NT2/D1 (cell line): Measurements from ENCODE around the gene SLC33A1.

Experiments
- SUZ12 ChIP-seq: IDR thresholded peaks from 2 replicates; pipeline ENCODE4 v1.6.1; 2011; ENCODE audit not compliant: insufficient read length, insufficient read depth; ENCODE audit errors: extremely low read depth
- YY1 ChIP-seq: IDR thresholded peaks from 2 replicates; pipeline ENCODE4 v1.6.1; 2011; ENCODE audit not compliant: insufficient read length, insufficient read depth
- ZNF274 ChIP-seq: IDR thresholded peaks from 2 replicates; pipeline ENCODE4 v1.6.1; 2011; ENCODE audit warnings: mild to moderate bottlenecking, low read depth, low read length

DNA sequence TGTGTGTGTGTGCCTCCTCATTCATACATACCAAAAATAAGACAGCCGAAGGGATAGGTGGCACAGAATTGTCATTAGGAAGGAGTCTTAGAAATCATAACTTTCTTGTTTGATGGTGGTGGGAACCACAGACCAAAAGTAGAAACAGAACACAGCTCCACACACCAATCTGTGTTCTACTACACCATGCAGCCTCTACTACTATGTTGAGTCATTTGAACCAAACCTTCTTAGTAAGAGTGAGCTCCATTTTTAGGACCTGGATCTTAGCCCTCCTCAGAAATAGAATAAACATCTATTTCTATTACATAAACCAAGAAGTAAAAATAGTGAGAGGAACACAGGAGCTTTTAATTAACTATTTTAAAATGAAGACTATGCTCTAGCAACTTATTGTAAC is 81.4 kb downstream of the SLC33A1 start:
- TF ChIP-seq SUZ12 (no peak), ZNF274 (no peak), YY1 (no peak)
